HG03432 (cell line): ENCODE data around the gene CCNL2.
A peak's percentile ranks its signal among the peaks of the same experiment; 100 is the strongest.
"Not testable (repeated sequence)": the region's sequence is repeated elsewhere in the genome, so short reads cannot be mapped to it uniquely, and the experiment has no call there.

ENCODE experiments used
- ATAC-seq: cut with Tn5 transposase; IDR thresholded peaks from one replicate; pipeline ENCODE4 v1.9.1; 2021; ENCODE audit warnings: mild to moderate bottlenecking, moderate library complexity; ENCODE audit not compliant: unreplicated experiment

CCNL2 gene

DNA sequence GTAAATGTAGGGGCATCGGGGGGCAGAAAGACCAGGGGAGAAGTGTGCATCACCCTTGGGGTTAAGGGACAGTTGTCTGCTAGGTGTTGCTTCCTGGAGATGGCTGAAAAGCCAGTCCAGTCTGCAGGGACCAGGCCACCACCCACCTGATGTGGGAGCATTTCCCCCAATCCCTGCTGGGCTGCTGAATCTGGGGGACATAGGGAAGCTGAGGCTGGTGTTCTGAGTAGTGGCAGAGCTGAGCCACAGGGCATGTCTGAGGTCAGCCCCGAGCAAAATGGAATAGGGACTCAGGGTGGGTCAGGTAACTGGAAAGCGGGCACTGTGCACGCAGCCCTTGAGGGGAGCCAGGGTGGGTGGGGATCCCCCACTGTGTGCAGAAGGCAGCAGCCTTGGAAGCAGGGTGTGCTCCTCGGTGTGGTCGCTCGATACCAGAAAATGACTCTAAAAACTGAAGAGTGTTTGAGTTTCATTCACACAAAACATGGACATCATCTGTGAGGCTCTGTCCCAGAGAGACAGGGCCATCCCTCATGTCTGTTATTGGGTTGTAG is 2.4 kb upstream of the CCNL2 start:
- no peak for ATAC-seq

DNA sequence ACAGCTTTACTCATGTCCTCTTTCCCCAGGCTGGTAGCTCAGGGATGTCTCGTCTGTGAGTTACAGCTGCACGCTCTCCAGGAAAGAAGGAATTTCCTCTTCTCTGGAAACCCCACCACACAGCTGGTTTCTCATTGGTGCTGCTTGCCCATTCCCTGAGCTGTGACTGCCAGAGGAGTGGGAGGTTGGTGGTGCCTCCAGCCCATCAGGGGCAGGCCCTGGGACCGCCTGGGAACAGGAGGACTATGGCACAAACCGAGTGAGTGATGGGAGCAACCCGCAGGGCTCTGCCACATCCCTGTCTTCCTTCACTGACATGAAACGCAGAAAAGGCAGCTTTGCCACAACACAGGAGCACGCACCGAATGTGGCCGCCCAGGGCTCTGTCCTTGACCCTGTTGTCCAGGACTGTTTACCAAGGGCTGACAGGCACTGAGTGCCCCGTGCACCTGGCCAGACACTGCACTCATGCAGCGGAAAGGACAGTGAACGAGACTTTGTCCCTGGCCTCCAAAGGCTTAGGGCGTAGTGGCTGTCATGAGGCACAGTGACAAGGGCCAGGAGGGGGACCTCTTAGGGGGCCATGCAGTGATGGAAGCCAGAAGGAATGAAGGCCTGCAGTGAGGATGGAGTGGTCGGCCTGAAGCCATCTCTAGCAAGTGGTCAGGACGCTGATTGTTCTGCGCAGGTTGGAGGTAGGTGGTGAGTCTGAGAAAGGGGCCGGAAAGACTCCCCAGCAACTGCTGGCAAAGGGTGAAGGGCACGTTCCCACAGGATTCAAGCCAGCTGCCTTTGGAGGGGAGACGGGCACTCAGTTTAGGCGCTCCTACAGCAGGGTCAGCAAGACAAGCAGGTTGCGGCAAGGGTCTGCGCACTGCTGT is 1.7 kb upstream of the CCNL2 start:
- ATAC-seq = no peak

DNA sequence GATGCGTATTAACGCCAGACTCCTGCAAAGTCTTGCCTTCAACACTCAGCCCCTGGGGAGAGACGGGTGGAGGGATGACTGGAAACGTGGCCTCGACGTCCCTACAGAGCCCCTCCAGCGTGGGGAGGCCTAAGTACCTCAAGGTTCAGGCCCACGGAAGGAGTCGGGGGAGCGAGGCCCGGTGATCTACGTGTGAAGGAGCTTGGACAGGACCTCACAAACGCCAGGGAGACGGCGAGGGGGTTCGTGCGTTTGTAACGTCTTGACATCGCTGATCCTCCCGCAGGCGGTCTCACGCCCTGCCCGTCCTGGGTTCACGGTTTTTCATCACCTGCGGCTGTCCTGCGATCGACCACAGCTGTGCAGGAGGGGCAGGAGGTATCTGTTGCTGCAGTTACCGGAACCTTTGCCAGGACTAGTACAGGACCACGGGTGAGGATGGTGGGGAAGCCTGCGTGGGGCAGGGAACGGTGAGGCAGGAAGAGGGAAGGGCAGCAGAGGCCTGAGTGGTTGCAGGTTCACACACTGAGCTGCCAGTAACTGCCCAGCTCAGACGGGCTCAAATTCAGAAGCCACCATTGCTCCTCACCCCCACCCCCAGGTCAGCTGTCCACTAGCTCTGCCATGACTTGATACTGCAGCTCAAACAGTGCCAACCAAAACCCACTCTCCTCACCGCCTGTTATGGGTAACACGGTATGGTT is 889 bp upstream of the CCNL2 start:
- no peak for ATAC-seq

DNA sequence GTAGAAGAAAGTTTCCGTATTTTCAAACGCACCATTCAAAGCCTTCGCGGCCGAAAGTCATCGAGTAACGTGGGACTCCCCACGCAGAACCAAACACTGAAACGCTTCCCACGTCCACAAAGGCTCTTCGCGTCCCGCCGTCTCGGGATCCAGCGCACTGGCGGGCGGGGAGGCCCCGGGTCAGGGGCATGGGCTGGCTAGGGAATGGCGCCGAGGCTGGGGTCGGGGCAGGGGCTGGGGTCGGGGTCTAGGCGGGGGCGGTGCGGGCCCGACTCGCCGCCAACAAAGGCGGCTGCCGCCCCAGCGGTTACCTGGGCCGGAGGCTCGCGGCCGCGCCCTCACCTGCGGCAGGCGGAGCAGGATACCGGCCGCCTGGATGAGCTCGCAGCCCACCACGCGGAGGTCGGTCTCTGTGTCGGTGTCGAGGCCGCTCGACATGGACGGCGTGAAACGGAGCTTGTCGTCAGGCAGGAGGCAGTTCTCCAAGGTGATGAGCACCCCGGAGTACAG is 403 bp downstream of the CCNL2 start:
- ATAC-seq = peak; percentile 12

- ATAC-seq = no peak
These were observed 1.2 kb downstream of the CCNL2 start for GRCh38 chr1:1397839-1398523.

- no peak for ATAC-seq
These were observed 4.0 kb downstream of the CCNL2 start for GRCh38 chr1:1395166-1395565.

- no peak for ATAC-seq
These were observed 5.0 kb downstream of the CCNL2 start for GRCh38 chr1:1394116-1394515.

DNA sequence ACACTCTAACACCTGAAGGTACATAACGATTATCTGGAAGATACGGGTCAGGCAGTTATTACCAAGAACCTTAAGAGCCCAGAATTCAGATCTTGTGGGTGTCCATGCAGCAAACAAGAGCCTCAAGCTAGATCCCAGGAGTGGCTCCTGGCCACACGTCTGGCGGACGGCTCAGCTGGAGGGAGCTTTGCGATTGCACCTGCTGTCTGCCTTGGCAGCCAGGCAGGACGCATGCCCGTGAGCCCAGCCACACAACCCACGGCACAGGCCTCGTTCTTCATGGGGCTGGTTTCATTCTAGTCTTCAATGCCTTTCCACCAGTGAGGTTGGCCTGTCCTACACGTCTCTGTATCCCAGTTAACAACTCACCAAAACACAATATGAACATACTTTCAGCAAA is 5.7 kb downstream of the CCNL2 start:
- ATAC-seq = no peak

GRCh38 chr1:1393014-1393413 is 6.1 kb downstream of the CCNL2 start:
- ATAC-seq = no peak

GRCh38 chr1:1391225-1391624 is 7.9 kb downstream of the CCNL2 start:
- ATAC-seq = no peak

GRCh38 chr1:1390675-1391074 is 8.5 kb downstream of the CCNL2 start:
- ATAC-seq = no peak

DNA sequence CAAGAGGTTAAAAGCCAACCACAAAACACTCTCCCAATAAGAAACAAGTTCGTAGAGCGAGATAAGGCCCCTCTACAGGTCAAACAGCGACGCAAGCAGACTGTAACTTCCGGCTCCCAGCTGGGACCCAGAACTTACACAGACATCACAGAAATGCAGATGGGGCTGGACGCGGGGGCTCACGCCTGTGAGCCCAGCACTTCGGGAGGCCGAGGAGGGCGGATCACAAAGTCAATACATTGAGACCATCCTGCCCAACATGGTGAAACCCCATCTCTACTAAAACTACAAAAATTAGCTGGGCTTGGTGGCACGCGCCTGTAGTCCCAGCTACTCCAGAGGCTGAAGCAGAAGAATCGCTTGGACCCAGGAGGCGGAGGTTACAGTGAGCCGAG is 11.1 kb downstream of the CCNL2 start:
- no peak for ATAC-seq

DNA sequence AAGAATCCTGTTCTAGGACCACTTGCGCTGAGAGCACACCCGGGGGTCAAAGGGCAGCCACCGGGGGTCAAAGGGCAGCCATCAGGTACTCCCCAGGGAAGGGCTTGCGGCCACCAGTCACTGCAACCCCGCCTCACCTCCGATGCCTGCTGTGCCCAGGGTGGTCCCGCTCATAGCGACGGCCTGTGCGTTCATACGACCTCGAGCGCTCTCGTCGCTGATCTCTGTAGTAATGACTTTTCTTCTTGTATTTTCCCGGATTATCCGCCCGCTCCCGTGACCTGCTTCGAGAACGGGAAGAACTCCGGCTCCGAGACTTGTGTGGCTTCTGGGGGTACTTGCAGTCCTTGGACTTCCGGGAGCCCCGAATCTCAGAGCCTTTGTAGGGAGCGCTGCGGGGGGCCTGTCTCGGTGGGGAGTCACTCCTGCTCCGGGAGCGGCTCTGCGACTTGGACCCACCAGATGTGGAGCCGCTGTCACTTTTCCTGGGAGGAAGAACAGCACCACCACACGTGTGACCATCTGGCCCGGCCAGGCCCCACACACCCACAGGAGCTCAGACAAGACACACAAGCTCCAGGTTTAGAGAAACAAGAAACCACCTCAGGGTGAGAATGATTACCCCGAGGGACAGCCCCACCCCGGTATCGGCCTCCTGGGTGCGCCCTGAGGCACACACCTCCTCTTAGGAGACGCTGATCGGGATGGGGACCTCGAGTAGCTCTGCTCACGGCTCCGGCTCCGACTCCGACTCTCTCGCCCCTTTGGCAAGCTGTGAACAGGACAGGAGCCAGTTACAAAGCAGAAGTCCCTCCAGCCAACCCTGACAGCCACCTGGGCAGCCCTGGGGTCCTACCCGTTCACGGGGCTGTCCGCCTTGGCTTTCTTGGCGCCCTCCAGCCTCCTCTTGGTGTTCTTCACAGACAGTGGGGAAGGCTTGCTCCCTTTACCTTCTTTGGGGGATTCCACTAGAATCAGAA is 11.7 kb downstream of the CCNL2 start:
- ATAC-seq = no peak

GRCh38 chr1:1385931-1386330 is 13.2 kb downstream of the CCNL2 start:
- ATAC-seq = no peak

- ATAC-seq = not testable (repeated sequence)
These were observed 13.8 kb downstream of the CCNL2 start for GRCh38 chr1:1385339-1385738.

DNA sequence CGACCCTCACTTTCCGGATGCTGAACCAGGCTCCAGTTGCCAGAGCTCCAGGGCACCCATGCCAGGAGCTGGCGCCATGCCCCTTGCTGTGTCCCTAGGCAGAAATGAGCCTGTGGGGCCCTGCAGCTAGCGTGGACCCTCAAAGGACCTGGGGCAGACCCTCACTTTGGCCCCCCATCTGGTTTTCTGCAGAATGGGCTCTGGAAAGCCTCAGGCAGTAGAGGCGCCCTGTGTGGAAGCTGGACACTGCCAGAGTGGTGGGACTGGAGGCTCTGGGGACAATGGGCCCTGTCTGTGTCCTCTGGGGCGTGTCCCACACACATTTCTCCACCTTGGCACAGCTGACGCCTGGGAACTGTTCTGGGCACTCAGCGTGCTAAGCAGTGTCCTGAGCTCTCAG is 17.8 kb downstream of the CCNL2 start:
- ATAC-seq = no peak

- no peak for ATAC-seq
These were observed 18.3 kb downstream of the CCNL2 start for GRCh38 chr1:1380860-1381259.

DNA sequence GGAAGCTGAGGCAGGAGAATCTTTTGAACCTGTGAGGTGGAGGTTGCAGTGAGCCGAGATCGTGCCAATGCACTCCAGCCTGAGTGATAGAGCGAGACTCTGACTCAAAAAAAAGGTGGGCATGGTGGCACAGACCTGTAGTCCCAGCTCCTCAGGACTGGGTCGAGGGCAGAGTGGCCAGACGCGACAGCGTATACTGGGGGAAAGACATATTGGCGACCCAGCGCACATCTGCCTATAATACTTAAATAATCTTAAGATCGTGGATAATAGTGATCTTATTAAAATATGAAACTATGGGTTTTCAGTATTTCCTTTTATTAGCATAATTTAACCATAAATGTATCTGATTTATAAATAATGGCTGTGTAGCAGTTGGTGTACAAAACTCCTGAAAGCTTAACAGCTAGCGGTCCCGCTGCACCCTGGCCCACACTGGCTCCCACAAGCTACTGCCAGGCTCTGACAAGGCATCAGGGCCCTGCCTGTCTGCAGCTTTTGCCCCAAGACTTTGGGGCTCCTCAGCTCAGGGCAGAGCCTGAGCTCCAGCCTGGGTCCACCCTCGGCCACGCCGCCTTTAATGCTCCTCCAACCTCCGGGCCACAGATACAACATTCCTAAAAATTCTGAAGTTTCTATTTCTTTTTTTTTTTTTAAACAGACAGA is 21.5 kb downstream of the CCNL2 start:
- ATAC-seq = no peak

DNA sequence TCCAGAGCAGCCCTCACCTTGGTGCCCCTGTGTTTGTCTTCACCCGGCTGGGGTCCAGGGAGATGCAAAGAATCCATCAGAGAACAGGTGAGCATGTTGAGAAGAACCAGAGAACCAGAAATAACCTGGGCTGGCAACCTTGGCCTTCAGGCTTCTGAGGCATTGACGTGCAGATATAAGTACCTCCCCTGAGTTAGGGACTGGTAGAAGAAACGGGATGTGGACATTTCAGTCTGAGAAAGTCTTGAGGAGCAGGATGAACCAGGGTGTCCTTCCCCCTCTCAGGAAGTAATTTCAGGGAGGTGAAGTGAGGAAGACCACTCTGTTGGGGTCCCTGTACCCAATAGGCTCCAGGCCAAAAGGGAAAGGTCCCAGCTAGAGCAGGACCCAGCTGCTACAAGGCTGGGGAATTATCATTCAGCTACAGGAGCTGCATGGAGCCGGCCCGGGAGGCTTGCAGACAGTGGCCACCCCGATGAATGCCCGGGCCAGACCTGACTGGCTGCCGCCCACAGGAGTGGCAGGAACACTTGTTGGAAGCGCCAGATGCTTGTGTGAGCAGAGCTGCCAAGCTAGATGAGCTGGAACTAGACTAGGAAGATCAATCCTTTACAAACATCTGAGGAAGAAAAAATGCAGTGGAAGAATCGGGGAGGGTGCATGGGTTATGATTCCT is 22.4 kb downstream of the CCNL2 start:
- no peak for ATAC-seq
